Measurements from ENCODE around the gene PIGZ. TPM values are rescaled to one million over a fixed set of nuclear protein-coding genes. Genes with fewer than 3 reads are reported as not detected.
A peak's percentile ranks its signal among the peaks of the same experiment; 100 is the strongest.

The PIGZ gene
- total RNA-seq, 3 donors from 2014 or later = 29.1 to 131 (median 122) TPM

- Histone ChIP-seq H3K4me3 (peak within 1 kb of the TSS; percentile 99), H3K9me3 (no peaks in the 10 kb centered on the region), H3K4me1 (ENCODE audit: low read depth) (peaks cover 17% of the 10 kb centered on the region), H3K36me3 (ENCODE audit: low read depth) (peaks cover 5% of the 10 kb centered on the region)
- TF ChIP-seq, protein P1, sequence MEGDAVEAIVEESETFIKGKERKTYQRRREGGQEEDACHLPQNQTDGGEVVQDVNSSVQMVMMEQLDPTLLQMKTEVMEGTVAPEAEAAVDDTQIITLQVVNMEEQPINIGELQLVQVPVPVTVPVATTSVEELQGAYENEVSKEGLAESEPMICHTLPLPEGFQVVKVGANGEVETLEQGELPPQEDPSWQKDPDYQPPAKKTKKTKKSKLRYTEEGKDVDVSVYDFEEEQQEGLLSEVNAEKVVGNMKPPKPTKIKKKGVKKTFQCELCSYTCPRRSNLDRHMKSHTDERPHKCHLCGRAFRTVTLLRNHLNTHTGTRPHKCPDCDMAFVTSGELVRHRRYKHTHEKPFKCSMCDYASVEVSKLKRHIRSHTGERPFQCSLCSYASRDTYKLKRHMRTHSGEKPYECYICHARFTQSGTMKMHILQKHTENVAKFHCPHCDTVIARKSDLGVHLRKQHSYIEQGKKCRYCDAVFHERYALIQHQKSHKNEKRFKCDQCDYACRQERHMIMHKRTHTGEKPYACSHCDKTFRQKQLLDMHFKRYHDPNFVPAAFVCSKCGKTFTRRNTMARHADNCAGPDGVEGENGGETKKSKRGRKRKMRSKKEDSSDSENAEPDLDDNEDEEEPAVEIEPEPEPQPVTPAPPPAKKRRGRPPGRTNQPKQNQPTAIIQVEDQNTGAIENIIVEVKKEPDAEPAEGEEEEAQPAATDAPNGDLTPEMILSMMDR (IDR thresholded peaks at IDR 0.05) = peak; percentile 76
- ATAC-seq (peak; percentile 95), DNase-seq (peak; percentile 99 to 100 (median 100))
- intact Hi-C loops (cut with DNase I, micrococcal nuclease) = no loop called here
Observed at GRCh38 chr3:196942226-196942914, 26.3 kb downstream of the PIGZ start, which contains the start of gene NCBP2. NCBP2 (minus strand) TSS chr3:196942528; CDS start chr3:196942503, 25 bp downstream.

- DNase-seq (peak in 1 of 3 donors; percentile 71), ATAC-seq (peak; percentile 69)
- intact Hi-C loops (cut with DNase I, micrococcal nuclease) = no loop called here
- peak overlapping the region; percentile 99 for H3K4me3 ChIP-seq
- H3K4me1 ChIP-seq (ENCODE audit: low read depth) = peaks cover 17% of the 10 kb centered on the region
- peaks cover 5% of the 10 kb centered on the region for H3K36me3 ChIP-seq (ENCODE audit: low read depth)
- H3K9me3 ChIP-seq = no peaks in the 10 kb centered on the region
- TF ChIP-seq, protein P1 (IDR thresholded peaks at IDR 0.05) = no peak
Observed at GRCh38 chr3:196941729-196942225, 26.9 kb downstream of the PIGZ start.

DNA sequence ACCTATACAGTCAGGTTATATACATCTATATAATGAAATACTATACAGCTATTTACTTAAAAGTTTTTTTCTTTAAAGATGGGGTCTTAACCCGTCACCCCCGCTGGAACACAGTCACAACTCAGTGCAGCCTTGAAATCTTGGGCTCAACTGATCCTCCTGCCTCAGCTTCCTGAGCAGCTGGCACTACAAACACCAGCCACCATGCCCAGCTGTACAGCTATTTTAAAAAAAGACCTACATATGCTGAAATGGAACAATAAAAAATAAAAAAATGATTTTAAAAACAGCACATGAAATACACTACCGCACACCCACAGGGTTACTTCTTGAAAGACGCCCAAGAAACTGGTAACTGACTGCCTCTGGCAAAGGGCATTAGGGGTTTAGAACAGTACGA lies 30.1 kb downstream of the PIGZ start:
- DNase-seq (no peak), ATAC-seq (no peak)
- Histone ChIP-seq H3K36me3 (ENCODE audit: low read depth) (peaks cover 5% of the 10 kb centered on the region), H3K4me1 (ENCODE audit: low read depth) (peaks cover 14% of the 10 kb centered on the region), H3K9me3 (no peaks in the 10 kb centered on the region), H3K4me3 (no peak overlapping the region)
- intact Hi-C loops (cut with DNase I, micrococcal nuclease) = no loop called here
- TF ChIP-seq, protein P1 (IDR thresholded peaks at IDR 0.05) = no peak

DNA sequence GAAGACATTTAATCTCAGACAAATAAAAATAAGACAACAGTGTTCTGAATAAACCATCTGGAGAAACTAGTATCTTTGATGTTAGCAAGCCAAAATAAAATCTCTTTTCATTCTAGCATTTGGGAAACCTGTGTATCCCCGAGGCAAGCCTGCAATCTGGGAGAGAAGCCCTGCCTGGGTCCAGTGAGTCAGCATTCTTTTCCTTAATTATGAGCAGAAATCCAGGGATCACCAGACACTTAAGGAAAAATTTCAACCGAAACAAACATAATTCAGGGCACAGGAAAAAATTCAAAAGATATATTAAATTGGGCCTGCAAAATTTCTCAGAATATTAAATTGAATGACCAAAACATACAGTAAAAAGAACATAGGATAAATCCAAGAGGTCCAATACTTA lies 30.5 kb downstream of the PIGZ start:
- DNase-seq = no peak
- H3K9me3 ChIP-seq = no peaks in the 10 kb centered on the region
- peaks cover 5% of the 10 kb centered on the region for H3K36me3 ChIP-seq (ENCODE audit: low read depth)
- no peak overlapping the region for H3K4me3 ChIP-seq
- no peak for ATAC-seq
- intact Hi-C loops (cut with DNase I, micrococcal nuclease) = no loop called here
- H3K4me1 ChIP-seq (ENCODE audit: low read depth) = peaks cover 10% of the 10 kb centered on the region
- TF ChIP-seq, protein P1 (IDR thresholded peaks at IDR 0.05) = no peak

GRCh38 chr3:196936288-196936687 lies 32.3 kb downstream of the PIGZ start:
- ATAC-seq (no peak), DNase-seq (no peak)
- intact Hi-C loops (cut with DNase I, micrococcal nuclease) = no loop called here
- H3K36me3 ChIP-seq (ENCODE audit: low read depth) = peaks cover 5% of the 10 kb centered on the region
- H3K4me1 ChIP-seq (ENCODE audit: low read depth) = peaks cover 8% of the 10 kb centered on the region
- TF ChIP-seq, protein P1 (IDR thresholded peaks at IDR 0.05) = no peak
- no peak overlapping the region for H3K4me3 ChIP-seq
- no peaks in the 10 kb centered on the region for H3K9me3 ChIP-seq

All from mucosa of descending colon (tissue), 3 donors.